ENCODE results near the gene GTPBP4. TPM values are rescaled to one million over a fixed set of nuclear protein-coding genes. Genes with fewer than 3 reads are reported as not detected.

GTPBP4 gene
- total and polyA plus RNA-seq, 2 of the 8 experiments (the other 6 are each of a cell fraction or from before 2014, with no cell fraction given), result 16.9 to 98.1 TPM

- TF ChIP-seq CTCF (IDR thresholded peaks at IDR 0.05; ENCODE audit: control extremely low read depth in 1 of 3, insufficient read depth in 1 of 3, low read depth in 1 of 3, low read length in 3 of 3) (no peak), PHF8 (conservative IDR thresholded peaks at IDR 0.05; ENCODE audit: low read depth, low read length) (no peak), TAF7 (optimal IDR thresholded peaks at IDR 0.05; ENCODE audit: borderline replicate concordance, low read depth, low read length) (no peak), GABPA (IDR thresholded peaks at IDR 0.05; ENCODE audit: borderline replicate concordance, insufficient read depth, low read length) (no peak), BCL11A (IDR thresholded peaks at IDR 0.05; ENCODE audit: low read depth in 2 of 2, low read length in 2 of 2) (no peak), MAX (IDR thresholded peaks at IDR 0.05) (no peak), KDM1A (IDR thresholded peaks at IDR 0.05; ENCODE audit: borderline replicate concordance, low read length) (no peak)
These were observed 2.0 kb upstream of the GTPBP4 start (continued) for GRCh38 chr10:986137-986825.

Data from H1 (cell line).